ENCODE results near the gene HSPB9.

DNA sequence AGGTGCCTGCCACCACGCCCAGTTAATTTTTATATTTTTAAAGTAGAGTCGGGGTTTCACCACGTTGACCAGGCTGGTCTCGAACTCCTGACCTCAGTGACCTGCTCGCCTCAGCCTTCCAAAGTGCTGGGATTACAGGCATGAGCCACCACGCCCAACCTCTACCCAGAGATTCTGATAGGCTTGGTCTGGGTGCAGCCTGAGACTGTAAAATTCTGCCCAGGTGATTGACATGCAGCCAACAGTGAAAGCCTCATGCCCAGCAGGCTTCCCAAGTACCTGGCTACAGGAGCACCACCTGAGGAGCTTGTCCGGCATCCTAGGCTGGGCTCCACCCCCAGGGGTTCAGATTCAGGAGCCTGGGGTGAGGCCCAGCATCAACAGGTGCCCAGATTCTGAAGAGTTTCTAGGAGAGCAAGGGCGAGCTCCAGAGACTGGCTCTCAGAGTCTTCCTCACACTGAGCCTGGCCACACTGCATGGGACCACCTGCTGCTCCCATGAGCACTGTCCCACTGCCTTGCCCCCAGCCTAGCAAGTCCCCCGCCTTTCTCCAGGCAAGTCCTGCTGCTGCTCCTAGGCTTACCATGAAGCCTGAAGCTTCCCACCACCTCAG, 41.0 kb upstream of the HSPB9 start:
- TF ChIP-seq, protein P1, sequence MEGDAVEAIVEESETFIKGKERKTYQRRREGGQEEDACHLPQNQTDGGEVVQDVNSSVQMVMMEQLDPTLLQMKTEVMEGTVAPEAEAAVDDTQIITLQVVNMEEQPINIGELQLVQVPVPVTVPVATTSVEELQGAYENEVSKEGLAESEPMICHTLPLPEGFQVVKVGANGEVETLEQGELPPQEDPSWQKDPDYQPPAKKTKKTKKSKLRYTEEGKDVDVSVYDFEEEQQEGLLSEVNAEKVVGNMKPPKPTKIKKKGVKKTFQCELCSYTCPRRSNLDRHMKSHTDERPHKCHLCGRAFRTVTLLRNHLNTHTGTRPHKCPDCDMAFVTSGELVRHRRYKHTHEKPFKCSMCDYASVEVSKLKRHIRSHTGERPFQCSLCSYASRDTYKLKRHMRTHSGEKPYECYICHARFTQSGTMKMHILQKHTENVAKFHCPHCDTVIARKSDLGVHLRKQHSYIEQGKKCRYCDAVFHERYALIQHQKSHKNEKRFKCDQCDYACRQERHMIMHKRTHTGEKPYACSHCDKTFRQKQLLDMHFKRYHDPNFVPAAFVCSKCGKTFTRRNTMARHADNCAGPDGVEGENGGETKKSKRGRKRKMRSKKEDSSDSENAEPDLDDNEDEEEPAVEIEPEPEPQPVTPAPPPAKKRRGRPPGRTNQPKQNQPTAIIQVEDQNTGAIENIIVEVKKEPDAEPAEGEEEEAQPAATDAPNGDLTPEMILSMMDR (conservative IDR thresholded peaks at IDR 0.05; ENCODE audit: low read depth, low read length) = no peak
- no peak for TF ChIP-seq EZH2 (IDR thresholded peaks at IDR 0.05; ENCODE audit: borderline replicate concordance, low read depth, low read length, poor library complexity, severe bottlenecking)
